ENCODE results near the gene KCNK5.

KCNK5 gene

GRCh38 chr6:39243809-39244208, 14.5 kb upstream of the KCNK5 start:
- DNase-seq (ENCODE audit: low read depth, low spot score): no peak

- no peak for DNase-seq (ENCODE audit: low read depth, low spot score)
These were observed 11.0 kb upstream of the KCNK5 start for GRCh38 chr6:39240155-39240757.

GRCh38 chr6:39239527-39240154, 10.4 kb upstream of the KCNK5 start:
- DNase-seq (ENCODE audit: low read depth, low spot score): no peak

DNA sequence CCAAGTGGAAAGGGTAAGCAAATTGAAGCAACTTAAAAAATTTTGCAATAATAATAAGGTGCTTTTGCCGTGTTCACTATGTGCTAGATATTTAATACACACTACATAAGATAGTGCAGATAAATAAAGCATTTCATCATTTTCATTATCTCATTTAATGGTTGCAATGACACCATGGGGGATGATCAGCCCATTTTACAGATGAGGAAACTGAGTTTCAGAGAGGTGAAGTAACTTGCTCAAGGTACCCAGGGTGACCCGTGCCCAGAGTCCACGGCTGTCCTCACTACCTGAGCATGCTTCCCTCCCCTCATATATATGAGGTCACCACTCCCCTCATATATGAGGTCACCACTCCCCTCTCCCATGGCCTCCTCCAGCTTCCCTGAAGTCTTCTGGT, 7.5 kb upstream of the KCNK5 start:
- no peak for DNase-seq (ENCODE audit: low read depth, low spot score)

GRCh38 chr6:39233333-39233732, 4.1 kb upstream of the KCNK5 start:
- no peak for DNase-seq (ENCODE audit: low read depth, low spot score)

GRCh38 chr6:39231521-39232243, 2.4 kb upstream of the KCNK5 start:
- DNase-seq (ENCODE audit: low read depth, low spot score): no peak

DNA sequence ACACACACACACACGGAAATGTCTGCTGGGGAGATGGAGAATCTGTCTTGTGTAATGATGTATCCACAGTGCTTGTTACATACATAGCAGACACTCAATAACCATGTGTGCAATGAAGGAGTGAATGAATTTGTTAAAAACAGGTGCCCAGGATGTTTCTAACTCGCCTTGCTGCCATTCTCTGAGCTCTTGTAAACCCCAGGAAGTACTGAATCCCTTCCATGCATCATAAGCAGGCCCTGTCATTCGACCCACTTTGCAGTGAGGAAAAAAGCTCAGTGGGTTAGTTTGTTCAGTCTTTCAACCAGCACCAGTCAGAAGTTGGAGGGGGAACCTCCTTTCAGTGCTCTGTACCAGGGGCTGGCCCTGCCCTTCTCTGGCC, 1.4 kb upstream of the KCNK5 start:
- DNase-seq (ENCODE audit: low read depth, low spot score): no peak

GRCh38 chr6:39228111-39228971, 934 bp downstream of the KCNK5 start:
- no peak for DNase-seq (ENCODE audit: low read depth, low spot score)

- DNase-seq (ENCODE audit: low read depth, low spot score): no peak
These were observed 1.8 kb downstream of the KCNK5 start for GRCh38 chr6:39227476-39227875.

- no peak for DNase-seq (ENCODE audit: low read depth, low spot score)
These were observed 2.5 kb downstream of the KCNK5 start for GRCh38 chr6:39226639-39227329.

DNA sequence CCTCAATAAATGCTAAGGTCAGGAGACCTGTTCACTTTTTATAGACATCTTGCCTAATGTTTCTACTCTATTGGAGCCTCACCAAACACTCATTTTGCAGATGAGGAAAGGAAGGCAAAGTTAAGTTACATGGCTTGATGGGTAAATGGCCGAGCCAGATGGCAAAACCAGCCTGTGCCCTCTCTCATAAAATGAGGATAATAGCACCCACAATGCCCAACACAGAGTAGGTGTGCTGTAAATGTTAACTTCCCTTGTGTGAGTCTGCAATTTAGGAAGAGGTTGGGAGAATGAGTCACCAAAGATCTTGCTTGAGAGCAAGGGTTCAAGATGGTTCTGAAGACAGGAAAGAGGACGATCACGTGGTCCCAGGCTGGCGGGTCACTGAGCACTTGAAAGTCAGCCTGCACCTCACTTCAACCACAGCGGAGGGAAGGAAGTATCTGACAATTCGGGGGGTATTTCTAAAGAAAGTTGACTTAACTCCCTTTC, 3.3 kb downstream of the KCNK5 start:
- no peak for DNase-seq (ENCODE audit: low read depth, low spot score)

DNA sequence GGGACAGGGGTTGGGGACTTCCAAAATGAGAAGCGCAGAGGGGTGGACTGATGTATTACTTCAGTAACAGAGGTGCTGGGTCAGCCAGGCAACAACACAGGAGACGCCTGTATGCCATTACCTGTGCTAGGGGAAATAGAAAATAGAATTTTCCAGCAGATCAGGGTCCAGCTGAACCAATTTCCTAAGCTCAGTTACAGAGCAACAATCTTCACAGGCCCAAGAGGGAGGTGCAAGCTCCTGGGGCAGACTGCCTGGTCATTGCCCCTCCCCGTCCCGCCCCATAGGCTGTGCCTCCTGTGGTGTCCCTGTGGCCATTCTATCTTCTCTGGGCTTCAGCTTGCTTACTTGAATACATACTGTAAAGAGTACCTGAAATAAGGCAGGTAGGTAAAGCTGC, 3.7 kb downstream of the KCNK5 start:
- no peak for DNase-seq (ENCODE audit: low read depth, low spot score)

GRCh38 chr6:39224523-39225182, 4.6 kb downstream of the KCNK5 start:
- no peak for DNase-seq (ENCODE audit: low read depth, low spot score)

DNA sequence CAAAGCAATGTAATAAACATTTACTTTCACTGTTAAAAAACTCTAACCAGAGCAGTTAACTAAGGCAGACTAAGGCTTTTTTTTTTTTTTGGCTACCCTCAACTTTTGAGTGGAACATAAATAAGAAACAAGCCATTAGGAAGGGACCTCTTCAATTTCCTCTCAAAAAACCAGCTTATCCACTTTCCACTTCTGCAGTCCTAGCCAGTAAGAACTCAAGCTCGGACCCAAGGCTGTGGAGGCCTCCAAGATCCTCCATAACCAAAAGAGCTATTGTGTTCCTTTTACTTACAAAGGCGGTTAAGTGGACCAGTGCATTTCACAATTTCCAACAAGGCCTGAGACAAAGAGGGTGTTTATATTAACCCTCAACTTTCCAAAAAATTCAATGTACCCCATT, 5.3 kb downstream of the KCNK5 start:
- DNase-seq (ENCODE audit: low read depth, low spot score): no peak

GRCh38 chr6:39223555-39223954, 5.7 kb downstream of the KCNK5 start:
- no peak for DNase-seq (ENCODE audit: low read depth, low spot score)

DNA sequence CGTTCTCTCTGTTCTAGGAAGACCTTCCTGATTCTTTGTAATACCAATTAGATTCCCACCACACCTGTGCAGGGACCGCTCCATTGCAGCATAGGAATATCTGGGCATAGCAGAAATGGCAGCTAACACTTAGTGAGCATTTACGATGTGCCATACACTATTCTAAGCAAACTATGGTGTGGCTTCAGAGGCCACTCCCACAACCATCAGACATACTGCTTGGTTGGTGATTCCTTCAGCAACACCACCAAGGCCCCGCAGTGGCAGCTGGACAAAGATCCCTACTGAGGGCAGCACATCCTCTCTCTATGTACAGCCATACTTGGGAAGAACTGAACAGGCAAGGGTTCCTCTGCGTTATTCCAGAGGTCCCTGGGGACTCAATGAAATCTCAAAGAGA, 6.2 kb downstream of the KCNK5 start:
- DNase-seq (ENCODE audit: low read depth, low spot score): no peak

- no peak for DNase-seq (ENCODE audit: low read depth, low spot score)
These were observed 7.3 kb downstream of the KCNK5 start for GRCh38 chr6:39221779-39222641.

GRCh38 chr6:39221115-39221514, 8.2 kb downstream of the KCNK5 start:
- no peak for DNase-seq (ENCODE audit: low read depth, low spot score)

DNA sequence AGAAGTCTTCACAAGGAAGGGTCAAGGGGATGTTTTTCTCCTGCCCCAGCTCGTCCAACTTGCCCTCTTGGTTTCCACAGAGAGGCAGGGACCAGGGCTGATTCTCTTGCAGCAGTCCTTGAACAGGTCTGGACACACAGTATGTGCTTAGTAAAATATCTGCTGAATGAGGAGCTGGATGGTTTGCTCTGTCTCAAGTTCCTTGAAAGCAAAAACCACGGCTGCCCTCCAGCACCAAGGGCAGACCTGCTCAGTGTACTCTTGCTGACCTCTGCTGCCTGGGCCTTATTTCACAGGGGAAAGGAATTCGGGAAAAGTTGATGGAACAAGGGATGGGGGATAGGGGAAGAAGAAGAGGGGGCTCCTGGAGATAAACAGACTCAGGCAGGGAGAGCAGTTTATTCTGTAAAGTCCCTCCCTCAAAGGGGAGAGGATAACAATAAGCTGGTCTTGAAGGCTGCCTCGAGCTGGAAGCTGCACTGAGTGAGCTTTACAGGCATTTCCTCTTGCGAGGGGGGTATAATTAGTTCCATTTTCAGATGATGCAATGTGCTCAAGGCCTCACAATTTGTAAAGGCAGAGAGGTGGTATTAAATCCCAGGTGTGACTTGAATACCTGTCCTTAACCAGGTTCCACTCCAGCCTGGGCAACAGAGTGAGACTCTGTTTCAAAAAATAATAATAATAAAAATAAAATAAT, 10.3 kb downstream of the KCNK5 start:
- no peak for DNase-seq (ENCODE audit: low read depth, low spot score)
